H9 (cell line): ENCODE data around the gene CBR1. TPM values are rescaled to one million over a fixed set of nuclear protein-coding genes. Genes with fewer than 3 reads are reported as not detected.

Source experiments
- DNase-seq: peaks from one replicate; pipeline ENCODE4 v3.0.0-alpha.2; 2017
- H2AFZ ChIP-seq: one replicate; pipeline ENCODE4 v1.6.1; 2013; ENCODE audit warnings: mild to moderate bottlenecking, low read length, control low read depth, moderate library complexity
- H2AK5ac ChIP-seq: 2 replicates; pipeline ENCODE4 v1.6.1; 2013; ENCODE audit warnings: low read length, control low read depth, mixed read lengths; ENCODE audit not compliant: insufficient read length
- H2BK120ac ChIP-seq: one replicate; pipeline ENCODE4 v1.6.1; 2013; ENCODE audit warnings: low read depth, mild to moderate bottlenecking, low read length, control low read depth, inconsistent platforms; ENCODE audit not compliant: poor library complexity, severe bottlenecking
- H2BK12ac ChIP-seq: 2 replicates; pipeline ENCODE4 v1.6.1; 2013; ENCODE audit warnings: low read length, control low read depth, mixed read lengths, low read depth; ENCODE audit not compliant: insufficient read length
- H2BK15ac ChIP-seq: 2 replicates; pipeline ENCODE4 v1.6.1; 2013; ENCODE audit warnings: low read depth, low read length, control low read depth
- H2BK20ac ChIP-seq: one replicate; pipeline ENCODE4 v1.6.1; 2013; ENCODE audit warnings: low read depth, mild to moderate bottlenecking, low read length, control low read depth, inconsistent platforms; ENCODE audit not compliant: poor library complexity, severe bottlenecking
- H2BK5ac ChIP-seq: 2 replicates; pipeline ENCODE4 v1.6.1; 2013; ENCODE audit warnings: low read length, control low read depth, mixed read lengths; ENCODE audit not compliant: insufficient read length
- H3K14ac ChIP-seq: 2 replicates; pipeline ENCODE4 v1.6.1; 2013; ENCODE audit warnings: low read length, control low read depth; ENCODE audit not compliant: insufficient read depth
- H3K18ac ChIP-seq: 2 replicates; pipeline ENCODE4 v1.6.1; 2013; ENCODE audit warnings: low read depth, mild to moderate bottlenecking, mixed read lengths, low read length, control low read depth; ENCODE audit not compliant: insufficient read length
- H3K23ac ChIP-seq: 2 replicates; pipeline ENCODE4 v1.6.1; 2013; ENCODE audit warnings: low read length, control low read depth, mixed read lengths, low read depth; ENCODE audit not compliant: insufficient read length
- H3K23me2 ChIP-seq: 2 replicates; pipeline ENCODE4 v1.6.1; 2013; ENCODE audit warnings: low read depth, mild to moderate bottlenecking, mixed read lengths, low read length, control low read depth; ENCODE audit not compliant: insufficient read length, poor library complexity, severe bottlenecking
- H3K27ac ChIP-seq: 2 replicates; pipeline ENCODE4 v1.5.1; 2013; ENCODE audit warnings: low read length, control low read depth, mixed read lengths, low read depth; ENCODE audit not compliant: insufficient read length
- H3K27me3 ChIP-seq: 2 replicates; pipeline ENCODE4 v1.6.1; 2013; ENCODE audit warnings: low read length, control low read depth, inconsistent platforms; ENCODE audit not compliant: insufficient read depth
- H3K4ac ChIP-seq: 2 replicates; pipeline ENCODE4 v1.6.1; 2013; ENCODE audit warnings: low read depth, mild to moderate bottlenecking, control low read depth, inconsistent platforms, low read length, moderate library complexity
- H3K4me1 ChIP-seq: 2 replicates; pipeline ENCODE4 v1.6.1; 2013; ENCODE audit warnings: low read length, control low read depth, inconsistent platforms; ENCODE audit not compliant: insufficient read depth
- H3K4me2 ChIP-seq: 2 replicates; pipeline ENCODE4 v1.6.1; 2013; ENCODE audit warnings: low read length, control low read depth, mixed read lengths; ENCODE audit not compliant: insufficient read length, insufficient read depth
- H3K56ac ChIP-seq: 2 replicates; pipeline ENCODE4 v1.6.1; 2013; ENCODE audit warnings: low read depth, mild to moderate bottlenecking, mixed read lengths, low read length, control low read depth; ENCODE audit not compliant: insufficient read length
- H3K79me1 ChIP-seq: 2 replicates; pipeline ENCODE4 v1.6.1; 2013; ENCODE audit warnings: low read depth, mild to moderate bottlenecking, moderate library complexity, low read length, control low read depth, inconsistent platforms; ENCODE audit not compliant: insufficient read depth, poor library complexity, severe bottlenecking
- H3K79me2 ChIP-seq: 2 replicates; pipeline ENCODE4 v1.6.1; 2013; ENCODE audit warnings: low read length, control low read depth, inconsistent platforms; ENCODE audit not compliant: insufficient read depth
- H3K9ac ChIP-seq: 2 replicates; pipeline ENCODE4 v1.6.1; 2013; ENCODE audit warnings: low read length, control low read depth, mixed read lengths; ENCODE audit not compliant: insufficient read length; ENCODE audit errors: extremely low read depth
- H3K9me3 ChIP-seq: one replicate; pipeline ENCODE4 v1.6.1; 2013; ENCODE audit warnings: low read depth, low read length, inconsistent platforms; ENCODE audit not compliant: control insufficient read depth
- H3T11ph ChIP-seq: one replicate; pipeline ENCODE4 v1.6.1; 2013; ENCODE audit warnings: mild to moderate bottlenecking, low read length, control low read depth, inconsistent platforms
- H4K20me1 ChIP-seq: one replicate; pipeline ENCODE4 v1.6.1; 2013; ENCODE audit not compliant: control insufficient read depth, insufficient read length, insufficient read depth
- H4K5ac ChIP-seq: 2 replicates; pipeline ENCODE4 v1.6.1; 2013; ENCODE audit warnings: low read depth, mild to moderate bottlenecking, mixed read lengths, low read length, control low read depth; ENCODE audit not compliant: insufficient read length
- H4K8ac ChIP-seq: replicated peaks from 2 replicates; pipeline ENCODE4 v1.6.1; 2013; ENCODE audit warnings: low read length, control low read depth, mixed read lengths, low read depth; ENCODE audit not compliant: insufficient read length
- H4K91ac ChIP-seq: 2 replicates; pipeline ENCODE4 v1.6.1; 2013; ENCODE audit warnings: low read depth, mild to moderate bottlenecking, moderate library complexity, mixed read lengths, low read length, control low read depth; ENCODE audit not compliant: insufficient read length
- H3K27ac Mint-ChIP-seq, 3 experiments: 2 replicates in 2 of 3; 3 replicates in 1 of 3; pipeline ENCODE4 v1.8.0; 2020 to 2021; ENCODE audit warnings: mixed read lengths in 3 of 3, mild to moderate bottlenecking in 1 of 3, moderate library complexity in 1 of 3
- H3K27me3 Mint-ChIP-seq: 2 replicates; pipeline ENCODE4 v1.8.0; 2021; ENCODE audit warnings: low read depth, mild to moderate bottlenecking, moderate library complexity, mixed read lengths
- H3K36me3 Mint-ChIP-seq, 3 experiments: 2 replicates in 2 of 3; 3 replicates in 1 of 3; pipeline ENCODE4 v1.8.0; 2020 to 2021; ENCODE audit warnings: low read depth in 3 of 3, mixed read lengths in 3 of 3; ENCODE audit not compliant: insufficient read depth in 1 of 3
- H3K4me1 Mint-ChIP-seq, 2 experiments: 2 replicates each; pipeline ENCODE4 v1.8.0; 2020; ENCODE audit warnings: mixed read lengths in 2 of 2
- H3K4me3 Mint-ChIP-seq, 2 experiments: 2 replicates in 1 of 2; 3 replicates in 1 of 2; pipeline ENCODE4 v1.8.0; 2020 to 2021; ENCODE audit warnings: mild to moderate bottlenecking in 2 of 2, mixed read lengths in 2 of 2, moderate library complexity in 1 of 2
- H3K9me3 Mint-ChIP-seq, 2 experiments: 2 replicates in 1 of 2; 3 replicates in 1 of 2; pipeline ENCODE4 v1.8.0; 2020; ENCODE audit warnings: mild to moderate bottlenecking in 2 of 2, mixed read lengths in 2 of 2, moderate library complexity in 1 of 2
- WGBS: extraction: QIAGEN DNeasy Blood & Tissue Kit; methylation state at CpG from one replicate; pipeline ENCODE4 v1.1.7; 2013; ENCODE audit warnings: missing lambda C conversion rate, low lambda C conversion rate, mixed read lengths; ENCODE audit not compliant: insufficient read length; ENCODE audit errors: extremely low coverage; 5-methylcytosine and 5-hydroxymethylcytosine counted together
- total RNA-seq: library from RNA; stranded (reverse); gene quantifications from 2 replicates; pipeline ENCODE4 v1.2.1, GENCODE V29; 2021
- TF ChIP-seq, protein P1 (sequence below): fragments of 200-600 bp; sonication (generic); conservative IDR thresholded peaks from 3 replicates; pipeline ENCODE4 v1.8.0; 2021; ENCODE audit warnings: antibody characterized with exemption, mild to moderate bottlenecking

Gene CBR1
- total RNA-seq, 1 experiment from 2014 or later = 5.7 TPM

DNA sequence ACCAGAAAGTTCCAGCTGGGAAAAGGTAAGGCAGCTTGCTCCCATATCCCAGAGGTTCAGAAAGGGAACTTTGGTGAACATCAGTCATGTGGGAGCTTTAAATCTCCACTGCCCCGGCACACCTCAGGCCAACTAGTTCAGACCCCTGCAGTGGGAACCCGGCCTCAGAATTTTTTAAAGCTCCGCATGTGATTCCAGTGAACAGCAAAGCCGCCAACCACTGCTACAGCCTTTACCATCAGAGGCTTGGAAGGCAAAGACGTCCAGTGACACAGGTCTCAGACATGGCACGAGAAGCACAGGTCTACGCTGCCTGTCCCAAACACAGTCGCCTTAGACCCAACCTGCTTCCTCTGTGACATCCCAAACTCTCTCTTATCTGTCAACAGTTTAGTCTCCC, 40.5 kb upstream of the CBR1 start:
- DNase-seq = no peak
- no peak overlapping the region for H2BK15ac ChIP-seq
- Mint-ChIP-seq H3K4me3 (no peak overlapping the region), H3K36me3 (peaks cover 5 to 11% (median 6%) of the 10 kb centered on the region in 3 experiments), H3K4me1 (peaks cover 7 to 22% of the 10 kb centered on the region in 2 experiments), H3K27ac (no peak overlapping the region), H3K9me3 (no peaks in the 10 kb centered on the region), H3K27me3 (no peaks in the 10 kb centered on the region; the same call in 1 of the 2 replicates)
- no peak overlapping the region for H2AFZ ChIP-seq
- H3K56ac ChIP-seq = no peak overlapping the region
- H2BK12ac ChIP-seq = no peak overlapping the region
- H2AK5ac ChIP-seq = no peak overlapping the region
- H3K23ac ChIP-seq = no peak overlapping the region
- no peak overlapping the region for H2BK120ac ChIP-seq
- H3K27ac ChIP-seq = no peak overlapping the region
- no peaks in the 10 kb centered on the region for H3K23me2 ChIP-seq
- H4K5ac ChIP-seq = no peak overlapping the region
- no peaks in the 10 kb centered on the region for H3K79me2 ChIP-seq
- no peaks in the 10 kb centered on the region for H4K20me1 ChIP-seq
- no peak overlapping the region for H3T11ph ChIP-seq
- no peak overlapping the region for H3K14ac ChIP-seq
- no peak overlapping the region for H3K4ac ChIP-seq
- no peaks in the 10 kb centered on the region for H3K4me1 ChIP-seq
- H3K4me2 ChIP-seq = no peak overlapping the region
- H4K8ac ChIP-seq = no peak overlapping the region
- H3K27me3 ChIP-seq = no peaks in the 10 kb centered on the region; the same call in 1 of the 2 replicates
- H2BK20ac ChIP-seq = no peak overlapping the region
- no peak overlapping the region for H3K9ac ChIP-seq
- no peaks in the 10 kb centered on the region for H3K9me3 ChIP-seq
- TF ChIP-seq, protein P1, sequence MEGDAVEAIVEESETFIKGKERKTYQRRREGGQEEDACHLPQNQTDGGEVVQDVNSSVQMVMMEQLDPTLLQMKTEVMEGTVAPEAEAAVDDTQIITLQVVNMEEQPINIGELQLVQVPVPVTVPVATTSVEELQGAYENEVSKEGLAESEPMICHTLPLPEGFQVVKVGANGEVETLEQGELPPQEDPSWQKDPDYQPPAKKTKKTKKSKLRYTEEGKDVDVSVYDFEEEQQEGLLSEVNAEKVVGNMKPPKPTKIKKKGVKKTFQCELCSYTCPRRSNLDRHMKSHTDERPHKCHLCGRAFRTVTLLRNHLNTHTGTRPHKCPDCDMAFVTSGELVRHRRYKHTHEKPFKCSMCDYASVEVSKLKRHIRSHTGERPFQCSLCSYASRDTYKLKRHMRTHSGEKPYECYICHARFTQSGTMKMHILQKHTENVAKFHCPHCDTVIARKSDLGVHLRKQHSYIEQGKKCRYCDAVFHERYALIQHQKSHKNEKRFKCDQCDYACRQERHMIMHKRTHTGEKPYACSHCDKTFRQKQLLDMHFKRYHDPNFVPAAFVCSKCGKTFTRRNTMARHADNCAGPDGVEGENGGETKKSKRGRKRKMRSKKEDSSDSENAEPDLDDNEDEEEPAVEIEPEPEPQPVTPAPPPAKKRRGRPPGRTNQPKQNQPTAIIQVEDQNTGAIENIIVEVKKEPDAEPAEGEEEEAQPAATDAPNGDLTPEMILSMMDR = no peak
- H3K79me1 ChIP-seq = no peaks in the 10 kb centered on the region
- H4K91ac ChIP-seq = no peak overlapping the region
- WGBS = no CpG with 5 or more reads among the region's 8 CpGs
- no peak overlapping the region for H3K18ac ChIP-seq
- no peak overlapping the region for H2BK5ac ChIP-seq
